NCI-H187 treated with DMSO at 0.1 percent for 48 hours (cell line): ENCODE data around the gene TMEM40.
"Not testable (repeated sequence)": the region's sequence is repeated elsewhere in the genome, so short reads cannot be mapped to it uniquely, and the experiment has no call there.

Source experiments
- DNase-seq: peaks from one replicate; lab custom pipeline; 2025; lab: John Stamatoyannopoulos, UW

The TMEM40 gene

GRCh38 chr3:12759097-12759679 lies at the start of gene TMEM40:
TMEM40 (minus strand) TSS chr3:12759259; CDS start chr3:12749832, 9,427 bp downstream.
- DNase-seq = no peak

GRCh38 chr3:12808587-12808986 lies 49.5 kb upstream of the TMEM40 start:
- no peak for DNase-seq

- DNase-seq = no peak
These were observed 48.7 kb upstream of the TMEM40 start for GRCh38 chr3:12807601-12808359.

GRCh38 chr3:12807066-12807465 lies 48.0 kb upstream of the TMEM40 start:
- DNase-seq = no peak

- no peak for DNase-seq
These were observed 44.3 kb upstream of the TMEM40 start for GRCh38 chr3:12803371-12803770.

- no peak for DNase-seq
These were observed 40.7 kb upstream of the TMEM40 start for GRCh38 chr3:12799525-12800440.

- DNase-seq = no peak
These were observed 39.6 kb upstream of the TMEM40 start for GRCh38 chr3:12798559-12799179.

- no peak for DNase-seq
These were observed 39.0 kb upstream of the TMEM40 start for GRCh38 chr3:12797892-12798558.

- no peak for DNase-seq
These were observed 38.2 kb upstream of the TMEM40 start for GRCh38 chr3:12797124-12797891.

- DNase-seq = no peak
These were observed 37.4 kb upstream of the TMEM40 start, which contains the start of gene CAND2 for GRCh38 chr3:12796171-12797123. CAND2 (plus strand) TSS chr3:12796680; CDS start chr3:12796721, 41 bp downstream.

GRCh38 chr3:12793701-12794100 lies 34.6 kb upstream of the TMEM40 start:
- DNase-seq = no peak

- DNase-seq = no peak
These were observed 32.4 kb upstream of the TMEM40 start for GRCh38 chr3:12791430-12791829.

- not testable (repeated sequence) for DNase-seq
These were observed 29.1 kb upstream of the TMEM40 start for GRCh38 chr3:12787967-12788690.

GRCh38 chr3:12787346-12787745 lies 28.3 kb upstream of the TMEM40 start:
- DNase-seq = not testable (repeated sequence)

GRCh38 chr3:12785096-12785495 lies 26.0 kb upstream of the TMEM40 start:
- DNase-seq = no peak

- DNase-seq = no peak
These were observed 23.2 kb upstream of the TMEM40 start for GRCh38 chr3:12782172-12782815.

GRCh38 chr3:12780751-12781150 lies 21.7 kb upstream of the TMEM40 start:
- DNase-seq = no peak

GRCh38 chr3:12777171-12777570 lies 18.1 kb upstream of the TMEM40 start:
- no peak for DNase-seq
